Glomerular visceral epithelial cell (primary cell): ENCODE data around the gene HID1.

Experiments
- DNase-seq: peaks from one replicate; pipeline ENCODE4 v3.0.0-alpha.2; 2016; ENCODE audit errors: extremely low spot score

HID1 gene

GRCh38 chr17:74968361-74968780 lies 4.2 kb downstream of the HID1 start:
- DNase-seq = no peak

DNA sequence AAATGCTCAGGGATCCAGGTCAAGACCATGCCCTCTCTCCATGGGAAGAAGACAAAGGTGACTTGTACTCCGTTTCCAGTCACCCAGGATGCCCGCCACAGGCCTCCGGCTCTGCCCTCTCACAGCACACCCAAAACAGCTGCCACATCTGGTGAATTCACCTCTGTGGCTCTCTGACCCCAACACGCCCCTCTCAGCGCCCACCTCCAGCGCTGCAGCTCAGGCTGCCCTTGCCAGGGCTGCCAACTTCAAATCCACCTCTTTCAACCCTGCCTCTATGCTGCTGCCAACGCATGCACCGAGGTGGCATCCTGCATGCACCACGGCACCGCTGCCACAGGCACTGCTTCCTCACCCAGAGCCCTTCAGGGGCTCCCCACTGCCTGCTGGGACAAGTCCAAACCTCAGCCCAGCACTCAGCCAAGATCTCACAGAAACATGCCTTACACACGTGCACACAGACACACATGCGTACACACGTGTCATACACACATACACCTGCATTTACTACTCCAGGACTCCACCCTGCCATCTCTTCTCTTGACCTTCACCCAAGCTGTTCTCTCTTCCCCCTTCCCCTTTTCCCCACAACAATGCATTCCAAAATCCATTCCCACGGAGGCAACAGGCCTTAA lies 7.5 kb downstream of the HID1 start:
- DNase-seq = no peak

DNA sequence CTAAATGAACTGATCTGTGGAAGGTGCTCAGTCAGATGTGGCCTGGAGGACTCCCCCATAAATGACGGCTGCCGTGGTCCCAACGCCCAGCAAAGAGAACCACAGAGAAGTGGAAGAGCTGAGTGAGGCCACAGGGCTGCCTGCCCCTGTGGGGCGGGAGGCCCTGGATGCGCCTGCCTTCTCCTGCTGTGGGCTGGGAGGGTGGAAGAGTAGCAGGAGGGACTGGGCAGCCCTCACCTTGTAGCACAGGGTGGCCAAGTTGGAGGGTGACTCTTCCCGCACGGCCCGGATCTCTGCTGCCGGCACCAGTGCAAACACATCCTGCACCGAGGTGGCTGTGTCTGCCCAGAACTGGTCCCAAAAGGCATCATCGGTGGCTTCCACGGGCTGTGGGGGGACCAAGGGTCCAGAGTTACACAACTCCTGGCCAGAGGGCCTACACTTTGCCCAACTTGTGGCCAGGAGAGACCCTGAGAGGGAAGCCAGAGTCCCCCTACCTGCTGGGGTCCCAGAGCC lies 8.3 kb downstream of the HID1 start:
- DNase-seq = no peak

- DNase-seq = no peak
Observed at GRCh38 chr17:74963656-74964055, 8.9 kb downstream of the HID1 start.

DNA sequence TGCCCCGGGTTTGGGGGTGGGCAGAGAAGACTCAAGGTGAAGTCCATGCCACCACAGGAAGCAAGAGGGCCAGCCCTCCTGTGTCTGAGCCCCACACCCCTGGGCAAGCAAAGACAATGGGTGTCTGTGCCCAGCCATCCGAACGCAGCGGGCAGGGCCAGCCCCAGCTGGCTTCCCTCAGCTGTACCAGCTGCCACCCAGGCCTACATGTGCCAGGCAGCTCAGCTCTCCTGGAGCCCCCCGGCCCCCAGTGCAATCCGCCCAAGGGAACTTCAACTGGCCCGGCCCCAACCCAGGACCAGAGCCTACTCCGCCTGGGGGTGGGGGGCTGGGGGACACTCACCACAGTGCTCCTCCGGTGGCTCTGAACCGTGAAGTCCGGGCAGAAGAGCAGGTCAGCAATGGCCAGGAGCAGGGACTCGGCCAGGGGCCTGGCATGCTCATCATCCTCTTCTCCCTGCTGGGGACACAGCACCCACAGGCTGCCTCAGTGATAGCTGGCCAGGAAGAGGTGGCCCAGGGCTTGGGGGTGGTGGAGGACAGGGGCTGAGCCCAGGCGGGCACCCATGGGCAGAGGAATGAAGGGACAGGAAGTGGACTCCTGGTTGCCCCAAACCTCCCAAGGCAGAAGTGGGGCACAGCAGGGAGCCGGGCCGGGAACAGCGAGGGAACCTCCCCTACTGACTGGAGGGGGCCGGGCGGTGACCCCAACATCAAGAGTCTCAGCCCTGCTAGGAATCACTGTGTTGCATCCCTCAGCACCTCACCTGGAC lies 9.8 kb downstream of the HID1 start:
- DNase-seq = no peak

GRCh38 chr17:74961657-74962350 lies 10.8 kb downstream of the HID1 start:
- peak; percentile 90 for DNase-seq

DNA sequence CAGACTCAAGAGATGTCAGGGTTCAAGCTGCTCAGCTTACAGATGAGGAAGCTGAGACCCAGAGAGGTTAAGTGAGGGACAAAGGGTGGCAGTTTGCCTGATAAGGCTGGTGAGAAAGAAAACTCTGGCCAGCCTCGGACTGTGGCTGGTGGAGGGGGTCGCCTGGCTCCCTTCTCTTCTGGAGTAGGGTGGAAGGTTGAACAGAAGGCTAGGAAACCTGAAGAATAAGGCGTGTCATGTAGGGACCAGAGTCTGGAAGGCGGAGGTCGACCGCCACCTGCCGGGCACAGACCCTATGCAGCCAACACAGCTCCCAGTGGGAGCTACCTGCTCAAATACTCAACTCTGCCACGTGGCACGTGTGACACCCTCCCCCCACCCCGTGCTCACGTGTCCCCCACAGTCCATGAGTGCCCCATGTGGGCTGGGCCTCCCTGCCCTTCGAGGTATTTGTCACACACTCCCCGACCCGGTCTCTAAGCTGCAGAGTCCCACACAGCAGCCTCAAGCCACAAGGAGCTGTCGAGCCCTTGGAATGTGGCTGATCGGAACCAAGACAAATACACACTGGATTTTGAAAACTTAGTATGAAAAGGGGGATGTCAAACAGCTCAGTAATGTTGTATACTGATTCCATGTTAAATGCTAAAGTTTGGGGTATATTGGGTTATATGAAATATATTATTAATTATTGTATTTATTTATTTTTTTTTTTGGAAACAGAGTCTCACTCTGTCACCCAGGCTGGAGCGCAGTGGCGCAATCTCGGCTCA lies 11.8 kb downstream of the HID1 start:
- DNase-seq = peak; percentile 64

GRCh38 chr17:74959826-74960515 lies 12.6 kb downstream of the HID1 start:
- DNase-seq = no peak

DNA sequence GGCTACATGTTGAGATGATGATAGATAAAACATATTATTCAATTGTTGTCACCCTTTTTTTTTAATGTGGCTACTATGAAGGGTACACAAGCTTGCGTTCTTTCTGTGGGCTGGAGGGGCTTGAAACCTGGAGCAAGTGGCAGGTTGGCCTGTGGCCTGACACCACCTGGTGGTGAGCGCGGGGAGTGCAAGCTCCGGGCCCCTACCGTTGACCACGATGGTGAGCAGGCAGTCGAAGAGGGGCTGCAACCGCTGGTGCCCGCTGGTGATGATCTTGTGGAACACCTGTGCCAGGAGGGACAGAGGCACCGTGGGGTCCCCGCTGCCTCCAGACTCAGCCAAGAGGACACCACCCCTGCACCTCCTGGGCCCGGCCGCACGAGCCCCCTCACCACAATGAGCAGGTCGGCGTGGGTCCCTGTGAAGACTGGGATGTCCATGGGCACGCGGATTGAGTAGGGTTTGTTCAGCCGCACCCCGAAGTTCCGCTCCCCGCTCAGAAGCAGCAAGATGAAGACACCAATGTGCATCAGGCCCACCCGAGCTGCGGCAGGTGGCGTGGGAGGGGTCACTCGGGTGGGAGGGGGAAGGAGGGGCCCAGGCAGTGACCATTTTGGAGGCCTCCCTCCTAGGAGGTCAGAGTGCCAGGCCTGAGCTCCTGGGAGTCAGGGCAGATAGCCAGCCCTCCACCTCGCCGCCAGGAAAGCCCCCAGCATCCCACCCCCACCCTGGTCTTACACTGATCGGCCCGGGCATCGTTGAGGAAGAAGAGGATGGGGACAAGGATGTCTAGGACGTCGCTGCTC lies 14.4 kb downstream of the HID1 start:
- peak; percentile 68 for DNase-seq

DNA sequence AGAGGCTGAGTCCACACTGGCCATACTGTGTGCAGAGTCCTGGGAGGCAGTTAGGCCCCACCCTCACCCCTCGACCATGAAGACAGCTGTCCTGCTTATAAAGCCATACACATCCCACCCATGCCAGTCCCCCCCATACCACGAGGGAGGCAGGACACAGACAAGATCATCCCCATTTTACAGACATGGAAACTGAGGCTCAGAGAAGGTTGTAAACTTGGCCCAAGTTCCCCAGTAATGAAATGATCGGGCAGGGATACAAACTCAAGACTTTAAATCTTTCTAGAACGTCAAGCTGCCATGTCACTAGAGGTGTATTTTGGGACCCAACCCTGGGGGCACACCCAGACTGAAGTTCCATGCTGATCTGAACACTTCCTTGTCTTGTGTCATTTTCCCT lies 16.5 kb downstream of the HID1 start:
- no peak for DNase-seq

DNA sequence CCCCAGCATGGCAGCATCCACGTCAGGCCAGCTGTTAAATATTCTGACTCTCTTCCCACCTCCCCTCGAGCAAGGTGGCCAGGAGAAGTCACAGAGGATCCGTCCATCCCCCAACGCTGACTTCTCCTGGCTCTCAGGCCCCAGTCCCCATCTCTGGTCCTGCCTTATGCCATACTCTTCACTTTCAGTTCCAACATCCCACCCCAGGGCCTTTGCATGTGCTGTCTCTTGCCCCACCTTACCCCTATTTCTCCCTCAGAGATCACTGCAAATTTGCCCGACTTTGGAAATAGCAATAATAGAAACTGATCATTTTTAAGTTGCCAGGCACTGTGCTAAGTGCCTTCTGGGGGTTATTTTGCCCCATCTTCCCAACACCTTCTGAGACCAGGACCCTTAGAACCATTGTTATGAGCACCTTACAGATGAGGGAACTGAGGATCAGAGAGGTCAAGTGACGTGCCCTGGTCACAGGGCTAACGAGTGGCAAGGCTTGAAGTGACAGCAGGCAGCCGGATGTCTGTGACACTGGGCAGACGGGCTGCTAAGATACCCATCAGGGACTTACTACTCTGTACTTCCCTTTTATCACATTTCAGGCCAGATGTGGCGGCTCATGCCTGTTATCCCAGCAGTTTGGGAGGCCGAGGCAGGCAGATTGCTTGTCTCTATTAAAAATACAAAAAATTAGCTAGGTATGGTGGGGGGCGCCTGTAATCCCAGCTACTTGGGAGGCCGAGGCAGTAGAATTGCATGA lies 17.7 kb downstream of the HID1 start:
- no peak for DNase-seq

- no peak for DNase-seq
Observed at GRCh38 chr17:74954115-74954514, 18.4 kb downstream of the HID1 start.

- DNase-seq = no peak
Observed at GRCh38 chr17:74953134-74953687, 19.3 kb downstream of the HID1 start.

DNA sequence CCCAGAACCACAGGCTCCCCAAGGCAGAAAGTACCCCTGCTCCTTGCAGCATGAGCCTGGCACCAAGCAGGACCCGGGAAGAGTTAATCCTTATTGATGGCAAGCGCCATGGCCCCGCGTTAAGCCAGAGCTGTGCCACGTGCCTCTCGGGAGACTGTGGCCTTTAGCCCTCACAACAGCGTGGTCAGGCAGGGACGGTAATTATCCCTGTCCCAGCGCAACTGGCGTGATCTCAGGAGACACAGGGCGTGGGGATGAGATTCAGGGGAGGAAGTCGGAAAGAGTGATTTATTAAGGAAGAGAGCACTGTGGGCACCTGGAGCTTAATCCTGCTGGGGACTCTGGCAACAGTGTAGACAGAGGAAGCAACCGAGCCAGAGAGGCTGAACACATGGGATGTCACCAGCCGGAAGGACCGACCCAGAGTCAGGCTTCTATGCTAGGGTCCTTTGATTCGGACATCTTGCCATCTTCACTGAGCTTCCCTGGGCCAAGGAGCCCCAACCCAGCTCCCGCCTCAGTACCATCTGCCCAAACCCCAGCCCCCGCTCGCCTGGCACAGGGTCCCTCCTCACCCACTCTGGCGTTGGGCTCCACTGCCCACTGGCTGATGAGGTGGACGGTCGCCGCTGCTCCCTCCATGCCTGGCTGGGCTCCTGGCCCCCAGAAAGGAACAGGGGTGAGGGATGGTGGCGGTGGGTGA lies 20.0 kb downstream of the HID1 start:
- DNase-seq = no peak

DNA sequence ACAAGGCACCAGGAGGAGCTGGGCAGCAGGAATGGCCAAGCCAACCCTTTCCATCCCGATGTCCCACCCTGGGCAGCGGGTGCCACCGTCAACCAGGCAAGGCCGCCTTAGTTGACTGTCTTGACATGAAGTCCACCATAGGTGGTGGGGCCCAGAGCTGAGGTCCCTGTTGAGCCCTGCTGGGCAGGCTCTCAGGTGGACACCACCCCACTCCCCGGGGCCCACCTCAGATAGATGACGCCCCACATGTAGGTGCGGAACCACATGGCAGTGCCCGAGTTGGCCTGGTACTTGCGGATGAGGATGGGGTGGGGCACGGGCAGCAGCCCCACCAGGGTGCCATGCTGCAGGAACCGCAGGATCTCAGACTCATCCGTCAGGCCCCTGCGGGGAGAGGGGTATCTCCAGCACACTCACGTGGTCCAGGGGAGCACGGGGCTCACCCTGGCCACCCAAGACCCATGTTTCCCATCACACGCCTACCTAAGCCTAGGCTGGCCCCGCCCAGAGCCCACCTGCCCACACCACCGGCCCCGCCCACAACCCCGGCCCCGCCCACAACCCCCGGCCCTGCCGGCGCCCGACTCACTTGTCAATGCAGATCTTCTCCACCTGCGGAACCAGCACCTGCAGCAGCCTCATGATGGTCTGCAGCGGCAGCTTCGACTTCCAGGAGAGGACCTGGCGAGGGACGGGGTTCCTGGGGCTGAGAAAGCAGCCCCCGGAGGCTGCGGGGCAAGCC lies 20.7 kb downstream of the HID1 start:
- no peak for DNase-seq

DNA sequence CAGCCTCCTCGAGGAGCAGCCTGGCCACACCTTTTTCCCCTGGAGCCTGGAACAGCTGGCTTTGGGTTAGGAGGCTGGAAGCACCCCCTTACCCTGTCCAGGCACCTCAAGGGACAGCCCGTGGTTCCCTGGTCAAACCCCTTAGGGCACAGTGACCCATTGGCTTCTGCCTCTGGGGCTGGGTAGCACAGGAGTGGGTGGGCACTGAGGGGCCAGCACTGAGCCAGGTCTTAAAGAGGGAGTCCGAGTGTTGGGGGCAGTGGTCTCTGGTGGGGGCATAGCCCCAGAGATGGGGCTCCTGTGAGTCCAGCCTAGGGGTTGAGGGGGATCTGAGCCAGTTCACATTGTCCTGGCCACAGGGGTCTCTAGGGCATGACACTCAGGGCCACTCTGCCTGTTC lies 21.5 kb downstream of the HID1 start:
- no peak for DNase-seq

DNA sequence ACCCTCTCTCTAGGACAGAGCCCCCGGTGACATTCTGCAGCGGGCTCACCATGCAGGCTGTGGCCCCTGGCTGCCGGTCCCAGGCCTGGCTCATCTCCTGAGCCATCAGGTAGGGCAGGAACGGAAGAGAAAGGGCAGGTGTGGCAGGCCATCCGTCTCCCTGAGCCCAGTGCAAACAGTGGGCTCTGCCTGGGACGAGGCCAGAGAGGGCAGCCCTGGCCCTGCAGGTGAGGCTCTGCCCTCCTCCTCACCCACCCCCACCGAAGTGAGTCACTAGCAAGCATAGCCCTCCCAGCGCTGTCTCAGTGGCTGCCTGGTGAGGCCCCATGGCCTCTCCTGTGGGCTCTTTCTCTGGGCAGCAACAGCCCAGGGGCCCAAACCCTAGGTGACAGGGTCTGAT lies 22.4 kb downstream of the HID1 start:
- DNase-seq = no peak

- no peak for DNase-seq
Observed at GRCh38 chr17:74949455-74950115, 23.0 kb downstream of the HID1 start.
